GM23338 (cell line): ENCODE data around the gene PTGIS. TPM values are rescaled to one million over a fixed set of nuclear protein-coding genes. Genes with fewer than 3 reads are reported as not detected.

ENCODE experiments used
- ATAC-seq: fragments of 200-7000 bp; cut with Tn5 transposase; 3 replicates; pipeline ENCODE4 v1.9.1; 2020
- DNase-seq: peaks from one replicate; pipeline ENCODE4 v3.0.0-alpha.2; 2015; ENCODE audit warnings: low spot score
- H2AFZ ChIP-seq: fragments of 200-600 bp; sonication (generic); 2 replicates; pipeline ENCODE4 v1.8.0; 2016; ENCODE audit warnings: antibody characterized with exemption, mild to moderate bottlenecking, moderate library complexity
- H3F3A ChIP-seq: fragments of 200-600 bp; sonication (generic); replicated peaks from 2 replicates; pipeline ENCODE4 v1.8.0; 2017; ENCODE audit warnings: antibody characterized with exemption, mixed run types, low read depth
- H3K27ac ChIP-seq: fragments of 200-600 bp; sonication (generic); 2 replicates; pipeline ENCODE4 v1.6.1; 2016; ENCODE audit warnings: low read depth
- H3K27me3 ChIP-seq: fragments of 200-600 bp; sonication (generic); 2 replicates; pipeline ENCODE4 v1.8.0; 2016; ENCODE audit warnings: mild to moderate bottlenecking, mixed run types, moderate library complexity; ENCODE audit not compliant: insufficient read depth
- H3K36me3 ChIP-seq: fragments of 200-600 bp; sonication (generic); 2 replicates; pipeline ENCODE4 v1.8.0; 2016; ENCODE audit warnings: mild to moderate bottlenecking; ENCODE audit not compliant: insufficient read depth
- H3K4me1 ChIP-seq: fragments of 200-600 bp; sonication (generic); 2 replicates; pipeline ENCODE4 v1.8.0; 2016; ENCODE audit warnings: mild to moderate bottlenecking, moderate library complexity; ENCODE audit not compliant: insufficient read depth
- H3K4me2 ChIP-seq: fragments of 200-600 bp; sonication (generic); 2 replicates; pipeline ENCODE4 v1.7.1; 2017; ENCODE audit warnings: mixed run types
- H3K4me3 ChIP-seq: fragments of 200-600 bp; sonication (generic); 2 replicates; pipeline ENCODE4 v1.6.1; 2016; ENCODE audit warnings: mixed run types
- H3K79me2 ChIP-seq: fragments of 200-600 bp; sonication (generic); replicated peaks from 2 replicates; pipeline ENCODE4 v1.8.0; 2017; ENCODE audit warnings: mild to moderate bottlenecking; ENCODE audit not compliant: insufficient read depth
- H3K9me2 ChIP-seq: fragments of 200-600 bp; sonication (generic); 2 replicates; pipeline ENCODE4 v1.8.0; 2017; ENCODE audit not compliant: insufficient read depth
- H4K20me1 ChIP-seq: fragments of 200-600 bp; sonication (generic); replicated peaks from 2 replicates; pipeline ENCODE4 v1.8.0; 2017; ENCODE audit warnings: mild to moderate bottlenecking; ENCODE audit not compliant: insufficient read depth
- H3K27ac Mint-ChIP-seq: 2 replicates; pipeline ENCODE4 v1.8.0; 2020; ENCODE audit warnings: inconsistent platforms, mild to moderate bottlenecking, moderate library complexity, mixed read lengths
- H3K27me3 Mint-ChIP-seq: 3 replicates; pipeline ENCODE4 v1.8.0; 2022; ENCODE audit warnings: low read depth, mild to moderate bottlenecking, moderate library complexity, mixed read lengths, inconsistent platforms; ENCODE audit not compliant: insufficient read depth, poor library complexity
- H3K36me3 Mint-ChIP-seq: 3 replicates; pipeline ENCODE4 v1.8.0; 2021; ENCODE audit warnings: low read depth, mild to moderate bottlenecking, inconsistent platforms, moderate library complexity, mixed read lengths
- H3K4me1 Mint-ChIP-seq: 3 replicates; pipeline ENCODE4 v1.8.0; 2020; ENCODE audit warnings: mild to moderate bottlenecking, inconsistent platforms, mixed read lengths
- H3K4me3 Mint-ChIP-seq: 3 replicates; pipeline ENCODE4 v1.8.0; 2021; ENCODE audit warnings: moderate library complexity, mild to moderate bottlenecking, inconsistent platforms, mixed read lengths
- H3K9me3 Mint-ChIP-seq: 3 replicates; pipeline ENCODE4 v1.8.0; 2020; ENCODE audit warnings: moderate library complexity, mild to moderate bottlenecking, inconsistent platforms, mixed read lengths
- CREB1 ChIP-seq: fragments of 250-450 bp; sonication (Bioruptor Pico); IDR thresholded peaks from 2 replicates; pipeline ENCODE4 v1.5.0; 2020; ENCODE audit warnings: low read depth, mild to moderate bottlenecking, moderate library complexity
- EZH2 ChIP-seq: fragments of 200-600 bp; sonication (generic); IDR thresholded peaks from one replicate; pipeline ENCODE4 v1.8.0; 2017; ENCODE audit warnings: antibody characterized with exemption, mild to moderate bottlenecking, low read depth; ENCODE audit not compliant: unreplicated experiment
- EZH2phosphoT487 ChIP-seq: fragments of 200-600 bp; sonication (generic); IDR thresholded peaks from one replicate; pipeline ENCODE4 v1.8.1; 2018; ENCODE audit warnings: antibody characterized with exemption; ENCODE audit not compliant: unreplicated experiment
- JUNB ChIP-seq: IDR thresholded peaks from one replicate; pipeline ENCODE4 v1.6.1; 2016; ENCODE audit warnings: antibody characterized with exemption; ENCODE audit not compliant: unreplicated experiment
- NANOG ChIP-seq: IDR thresholded peaks from 2 replicates; pipeline ENCODE4 v1.6.1; 2016; ENCODE audit warnings: antibody characterized with exemption, borderline replicate concordance
- POLR2AphosphoS5 ChIP-seq: IDR thresholded peaks from 2 replicates; pipeline ENCODE4 v1.6.1; 2016; ENCODE audit warnings: antibody characterized with exemption, low read depth
- STAT1 ChIP-seq: IDR thresholded peaks from one replicate; pipeline ENCODE4 v1.6.1; 2016; ENCODE audit warnings: antibody characterized with exemption; ENCODE audit not compliant: unreplicated experiment
- ZNF114 ChIP-seq: fragments of 250-450 bp; sonication (Bioruptor Pico); IDR thresholded peaks from 2 replicates; pipeline ENCODE4 v1.5.0; 2020; ENCODE audit warnings: mild to moderate bottlenecking, moderate library complexity
- ZNF331 ChIP-seq: fragments of 250-450 bp; sonication (Bioruptor Pico); IDR thresholded peaks from 2 replicates; pipeline ENCODE4 v1.5.0; 2020; ENCODE audit warnings: low read depth, mild to moderate bottlenecking, moderate library complexity
- polyA plus RNA-seq: library from polyadenylated mRNA; unstranded; fragments of >200 nt; fragmentation: Nextera tagmentation; extraction: Ambion mirVana; gene quantifications from 2 replicates; pipeline ENCODE4 v1.2.1, GENCODE V29; 2016
- total RNA-seq: library from RNA; depleted of rRNA; stranded (reverse); fragments of >200 nt; shearing (Covaris generic); gene quantifications from 2 replicates; pipeline ENCODE4 v1.2.3, GENCODE V29; 2014
- TF ChIP-seq, protein P1 (sequence below): IDR thresholded peaks from 2 replicates; pipeline ENCODE4 v1.6.1; 2016; ENCODE audit warnings: antibody characterized with exemption
- TF ChIP-seq, protein P2 (sequence below): fragments of 250-450 bp; sonication (Bioruptor Pico); IDR thresholded peaks from 2 replicates; pipeline ENCODE4 v1.5.0; 2020; ENCODE audit warnings: mild to moderate bottlenecking, moderate library complexity
- TF ChIP-seq, protein P3 (sequence below), 2 experiments: fragments of 200-600 bp in 1 of 2; sonication (generic) in 1 of 2; conservative IDR thresholded peaks; 2 replicates each; pipeline versions ENCODE4 v1.5.1 to v1.6.1; 2016 to 2017; ENCODE audit warnings: antibody characterized with exemption in 2 of 2, low read depth in 2 of 2, mild to moderate bottlenecking in 2 of 2, moderate library complexity in 1 of 2
- TF ChIP-seq, protein P4 (sequence below): IDR thresholded peaks from one replicate; pipeline ENCODE4 v1.6.1; 2018; ENCODE audit warnings: antibody characterized with exemption; ENCODE audit not compliant: unreplicated experiment

PTGIS gene
- total and polyA plus RNA-seq, 2 experiments from 2014 or later: 6.6 to 28.7 TPM

DNA sequence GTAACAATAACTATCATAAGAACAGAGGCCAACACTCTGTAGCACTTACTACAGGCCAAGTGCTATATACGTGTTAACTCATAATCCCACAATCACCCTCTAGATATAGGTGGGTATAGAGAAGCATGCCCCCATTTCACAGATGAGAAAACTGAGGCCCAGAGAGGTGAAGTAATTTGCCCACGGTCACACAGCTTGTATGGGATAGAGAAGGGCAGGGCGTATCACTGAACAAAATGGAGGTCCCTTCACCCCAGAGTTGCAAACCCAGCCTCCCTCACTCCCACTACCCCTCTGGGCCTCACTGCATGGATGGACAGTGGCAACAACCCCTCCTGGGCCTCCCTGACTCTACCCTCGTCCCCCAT lies 31.8 kb upstream of the PTGIS start:
- H3F3A ChIP-seq: no peaks in the 10 kb centered on the region
- Mint-ChIP-seq H3K27ac (no peak overlapping the region), H3K27me3 (peaks cover 9% of the 10 kb centered on the region), H3K36me3 (no peaks in the 10 kb centered on the region), H3K4me3 (no peak overlapping the region), H3K4me1 (no peaks in the 10 kb centered on the region), H3K9me3 (no peaks in the 10 kb centered on the region)
- H3K4me3 ChIP-seq: no peak overlapping the region
- no peaks in the 10 kb centered on the region for H3K36me3 ChIP-seq
- no peaks in the 10 kb centered on the region for H3K9me2 ChIP-seq
- no peaks in the 10 kb centered on the region for H3K27me3 ChIP-seq
- DNase-seq (no peak), ATAC-seq (no peak)
- no peaks in the 10 kb centered on the region for H4K20me1 ChIP-seq
- TF ChIP-seq, protein P1, sequence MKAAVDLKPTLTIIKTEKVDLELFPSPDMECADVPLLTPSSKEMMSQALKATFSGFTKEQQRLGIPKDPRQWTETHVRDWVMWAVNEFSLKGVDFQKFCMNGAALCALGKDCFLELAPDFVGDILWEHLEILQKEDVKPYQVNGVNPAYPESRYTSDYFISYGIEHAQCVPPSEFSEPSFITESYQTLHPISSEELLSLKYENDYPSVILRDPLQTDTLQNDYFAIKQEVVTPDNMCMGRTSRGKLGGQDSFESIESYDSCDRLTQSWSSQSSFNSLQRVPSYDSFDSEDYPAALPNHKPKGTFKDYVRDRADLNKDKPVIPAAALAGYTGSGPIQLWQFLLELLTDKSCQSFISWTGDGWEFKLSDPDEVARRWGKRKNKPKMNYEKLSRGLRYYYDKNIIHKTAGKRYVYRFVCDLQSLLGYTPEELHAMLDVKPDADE: no peak
- TF ChIP-seq JUNB (no peak), CREB1 (CRISPR knock-in tag) (no peak), ZNF331 (CRISPR knock-in tag) (no peak), EZH2 (no peak), NANOG (no peak), STAT1 (no peak), EZH2phosphoT487 (no peak), POLR2AphosphoS5 (no peak), ZNF114 (CRISPR knock-in tag) (no peak)
- TF ChIP-seq, protein P2, sequence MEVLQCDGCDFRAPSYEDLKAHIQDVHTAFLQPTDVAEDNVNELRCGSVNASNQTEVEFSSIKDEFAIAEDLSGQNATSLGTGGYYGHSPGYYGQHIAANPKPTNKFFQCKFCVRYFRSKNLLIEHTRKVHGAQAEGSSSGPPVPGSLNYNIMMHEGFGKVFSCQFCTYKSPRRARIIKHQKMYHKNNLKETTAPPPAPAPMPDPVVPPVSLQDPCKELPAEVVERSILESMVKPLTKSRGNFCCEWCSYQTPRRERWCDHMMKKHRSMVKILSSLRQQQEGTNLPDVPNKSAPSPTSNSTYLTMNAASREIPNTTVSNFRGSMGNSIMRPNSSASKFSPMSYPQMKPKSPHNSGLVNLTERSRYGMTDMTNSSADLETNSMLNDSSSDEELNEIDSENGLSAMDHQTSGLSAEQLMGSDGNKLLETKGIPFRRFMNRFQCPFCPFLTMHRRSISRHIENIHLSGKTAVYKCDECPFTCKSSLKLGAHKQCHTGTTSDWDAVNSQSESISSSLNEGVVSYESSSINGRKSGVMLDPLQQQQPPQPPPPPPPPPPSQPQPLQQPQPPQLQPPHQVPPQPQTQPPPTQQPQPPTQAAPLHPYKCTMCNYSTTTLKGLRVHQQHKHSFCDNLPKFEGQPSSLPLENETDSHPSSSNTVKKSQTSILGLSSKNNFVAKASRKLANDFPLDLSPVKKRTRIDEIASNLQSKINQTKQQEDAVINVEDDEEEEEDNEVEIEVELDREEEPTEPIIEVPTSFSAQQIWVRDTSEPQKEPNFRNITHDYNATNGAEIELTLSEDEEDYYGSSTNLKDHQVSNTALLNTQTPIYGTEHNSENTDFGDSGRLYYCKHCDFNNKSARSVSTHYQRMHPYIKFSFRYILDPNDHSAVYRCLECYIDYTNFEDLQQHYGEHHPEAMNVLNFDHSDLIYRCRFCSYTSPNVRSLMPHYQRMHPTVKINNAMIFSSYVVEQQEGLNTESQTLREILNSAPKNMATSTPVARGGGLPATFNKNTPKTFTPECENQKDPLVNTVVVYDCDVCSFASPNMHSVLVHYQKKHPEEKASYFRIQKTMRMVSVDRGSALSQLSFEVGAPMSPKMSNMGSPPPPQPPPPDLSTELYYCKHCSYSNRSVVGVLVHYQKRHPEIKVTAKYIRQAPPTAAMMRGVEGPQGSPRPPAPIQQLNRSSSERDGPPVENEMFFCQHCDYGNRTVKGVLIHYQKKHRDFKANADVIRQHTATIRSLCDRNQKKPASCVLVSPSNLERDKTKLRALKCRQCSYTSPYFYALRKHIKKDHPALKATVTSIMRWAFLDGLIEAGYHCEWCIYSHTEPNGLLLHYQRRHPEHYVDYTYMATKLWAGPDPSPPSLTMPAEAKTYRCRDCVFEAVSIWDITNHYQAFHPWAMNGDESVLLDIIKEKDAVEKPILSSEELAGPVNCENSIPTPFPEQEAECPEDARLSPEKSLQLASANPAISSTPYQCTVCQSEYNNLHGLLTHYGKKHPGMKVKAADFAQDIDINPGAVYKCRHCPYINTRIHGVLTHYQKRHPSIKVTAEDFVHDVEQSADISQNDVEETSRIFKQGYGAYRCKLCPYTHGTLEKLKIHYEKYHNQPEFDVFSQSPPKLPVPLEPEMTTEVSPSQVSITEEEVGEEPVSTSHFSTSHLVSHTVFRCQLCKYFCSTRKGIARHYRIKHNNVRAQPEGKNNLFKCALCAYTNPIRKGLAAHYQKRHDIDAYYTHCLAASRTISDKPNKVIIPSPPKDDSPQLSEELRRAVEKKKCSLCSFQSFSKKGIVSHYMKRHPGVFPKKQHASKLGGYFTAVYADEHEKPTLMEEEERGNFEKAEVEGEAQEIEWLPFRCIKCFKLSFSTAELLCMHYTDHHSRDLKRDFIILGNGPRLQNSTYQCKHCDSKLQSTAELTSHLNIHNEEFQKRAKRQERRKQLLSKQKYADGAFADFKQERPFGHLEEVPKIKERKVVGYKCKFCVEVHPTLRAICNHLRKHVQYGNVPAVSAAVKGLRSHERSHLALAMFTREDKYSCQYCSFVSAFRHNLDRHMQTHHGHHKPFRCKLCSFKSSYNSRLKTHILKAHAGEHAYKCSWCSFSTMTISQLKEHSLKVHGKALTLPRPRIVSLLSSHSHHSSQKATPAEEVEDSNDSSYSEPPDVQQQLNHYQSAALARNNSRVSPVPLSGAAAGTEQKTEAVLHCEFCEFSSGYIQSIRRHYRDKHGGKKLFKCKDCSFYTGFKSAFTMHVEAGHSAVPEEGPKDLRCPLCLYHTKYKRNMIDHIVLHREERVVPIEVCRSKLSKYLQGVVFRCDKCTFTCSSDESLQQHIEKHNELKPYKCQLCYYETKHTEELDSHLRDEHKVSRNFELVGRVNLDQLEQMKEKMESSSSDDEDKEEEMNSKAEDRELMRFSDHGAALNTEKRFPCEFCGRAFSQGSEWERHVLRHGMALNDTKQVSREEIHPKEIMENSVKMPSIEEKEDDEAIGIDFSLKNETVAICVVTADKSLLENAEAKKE: no peak
- TF ChIP-seq, protein P3, sequence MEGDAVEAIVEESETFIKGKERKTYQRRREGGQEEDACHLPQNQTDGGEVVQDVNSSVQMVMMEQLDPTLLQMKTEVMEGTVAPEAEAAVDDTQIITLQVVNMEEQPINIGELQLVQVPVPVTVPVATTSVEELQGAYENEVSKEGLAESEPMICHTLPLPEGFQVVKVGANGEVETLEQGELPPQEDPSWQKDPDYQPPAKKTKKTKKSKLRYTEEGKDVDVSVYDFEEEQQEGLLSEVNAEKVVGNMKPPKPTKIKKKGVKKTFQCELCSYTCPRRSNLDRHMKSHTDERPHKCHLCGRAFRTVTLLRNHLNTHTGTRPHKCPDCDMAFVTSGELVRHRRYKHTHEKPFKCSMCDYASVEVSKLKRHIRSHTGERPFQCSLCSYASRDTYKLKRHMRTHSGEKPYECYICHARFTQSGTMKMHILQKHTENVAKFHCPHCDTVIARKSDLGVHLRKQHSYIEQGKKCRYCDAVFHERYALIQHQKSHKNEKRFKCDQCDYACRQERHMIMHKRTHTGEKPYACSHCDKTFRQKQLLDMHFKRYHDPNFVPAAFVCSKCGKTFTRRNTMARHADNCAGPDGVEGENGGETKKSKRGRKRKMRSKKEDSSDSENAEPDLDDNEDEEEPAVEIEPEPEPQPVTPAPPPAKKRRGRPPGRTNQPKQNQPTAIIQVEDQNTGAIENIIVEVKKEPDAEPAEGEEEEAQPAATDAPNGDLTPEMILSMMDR (conservative IDR thresholded peaks at IDR 0.05; ENCODE audit: low read depth in 2 of 2): no peak
- TF ChIP-seq, protein P4, sequence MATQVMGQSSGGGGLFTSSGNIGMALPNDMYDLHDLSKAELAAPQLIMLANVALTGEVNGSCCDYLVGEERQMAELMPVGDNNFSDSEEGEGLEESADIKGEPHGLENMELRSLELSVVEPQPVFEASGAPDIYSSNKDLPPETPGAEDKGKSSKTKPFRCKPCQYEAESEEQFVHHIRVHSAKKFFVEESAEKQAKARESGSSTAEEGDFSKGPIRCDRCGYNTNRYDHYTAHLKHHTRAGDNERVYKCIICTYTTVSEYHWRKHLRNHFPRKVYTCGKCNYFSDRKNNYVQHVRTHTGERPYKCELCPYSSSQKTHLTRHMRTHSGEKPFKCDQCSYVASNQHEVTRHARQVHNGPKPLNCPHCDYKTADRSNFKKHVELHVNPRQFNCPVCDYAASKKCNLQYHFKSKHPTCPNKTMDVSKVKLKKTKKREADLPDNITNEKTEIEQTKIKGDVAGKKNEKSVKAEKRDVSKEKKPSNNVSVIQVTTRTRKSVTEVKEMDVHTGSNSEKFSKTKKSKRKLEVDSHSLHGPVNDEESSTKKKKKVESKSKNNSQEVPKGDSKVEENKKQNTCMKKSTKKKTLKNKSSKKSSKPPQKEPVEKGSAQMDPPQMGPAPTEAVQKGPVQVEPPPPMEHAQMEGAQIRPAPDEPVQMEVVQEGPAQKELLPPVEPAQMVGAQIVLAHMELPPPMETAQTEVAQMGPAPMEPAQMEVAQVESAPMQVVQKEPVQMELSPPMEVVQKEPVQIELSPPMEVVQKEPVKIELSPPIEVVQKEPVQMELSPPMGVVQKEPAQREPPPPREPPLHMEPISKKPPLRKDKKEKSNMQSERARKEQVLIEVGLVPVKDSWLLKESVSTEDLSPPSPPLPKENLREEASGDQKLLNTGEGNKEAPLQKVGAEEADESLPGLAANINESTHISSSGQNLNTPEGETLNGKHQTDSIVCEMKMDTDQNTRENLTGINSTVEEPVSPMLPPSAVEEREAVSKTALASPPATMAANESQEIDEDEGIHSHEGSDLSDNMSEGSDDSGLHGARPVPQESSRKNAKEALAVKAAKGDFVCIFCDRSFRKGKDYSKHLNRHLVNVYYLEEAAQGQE: no peak
- no peaks in the 10 kb centered on the region for H3K4me1 ChIP-seq
- H2AFZ ChIP-seq: no peak overlapping the region
- no peaks in the 10 kb centered on the region for H3K79me2 ChIP-seq
- no peak overlapping the region for H3K4me2 ChIP-seq
- no peak overlapping the region for H3K27ac ChIP-seq
